Heart left ventricle (tissue), 13 donors: ENCODE measurements around the gene NPAS2.

Experiments
- CTCF ChIP-seq, 12 donors: fragments of 200-600 bp; sonication (generic) in 4 of 12; IDR thresholded peaks; one replicate each; pipeline versions ENCODE4 v1.5.0 to v1.8.0; 2018 to 2022; ENCODE audit warnings: antibody characterized with exemption in 12 of 12, mild to moderate bottlenecking in 5 of 12
- POLR2A ChIP-seq, 2 donors: fragments of 450-650 bp; IDR thresholded peaks; one replicate each; pipeline ENCODE4 v1.6.1; 2017; ENCODE audit warnings: antibody characterized with exemption in 2 of 2, mild to moderate bottlenecking in 2 of 2, moderate library complexity in 2 of 2
- donor health status: ischemic (EF 13 %, LVEDD 7.1; RV severe dilation, severe dysfunction).
- donor health status: DM: no; HTN: yes; CAD: no.
- donor health status: DM: no; HTN: no; CAD: no.
- donor health status: ischemic (EF 25% LVEDD 6.9; RV normal size, moderate dysfunction).
- donor health status: ischemic (EF 25% LVEDD 5.7; RV mildly dilated, moderate dysfunction).
- donor health status: ischemic (EF 35%, LVEDD 5.7; RV mildly dilated, moderate dysfunction).
- donor health status: nonischemic (EF 11% LVEDD 7.7; RV severe dilation, severe dysfunction).
- donor health status: DM: yes; HTN: yes; CAD: no.
- donor health status: PGD.
- donor health status: ischemic (EF 29% LVEDD 5.4; RV normal size, mild dysfunction).
- donor health status: nonischemic (EF 23%, LVEDD 6.1; RV moderate dilation, normal function).

GRCh38 chr2:101032084-101032776 lies 212.3 kb downstream of the NPAS2 start:
- TF ChIP-seq CTCF (IDR thresholded peaks at IDR 0.05) (no peak), POLR2A (IDR thresholded peaks at IDR 0.05) (no peak)
